ENCODE data around the gene KCNF1.

GRCh38 chr2:10868465-10869314 is 43.0 kb upstream of the KCNF1 start:
- TF ChIP-seq CTCF (IDR thresholded peaks at IDR 0.05; ENCODE audit: insufficient read depth, low read depth, low read length) (no peak), EZH2 (IDR thresholded peaks at IDR 0.05; ENCODE audit: insufficient read depth, low read length) (no peak)
